ENCODE measurements around the gene PMM2. TPM values are rescaled to one million over a fixed set of nuclear protein-coding genes. Genes with fewer than 3 reads are reported as not detected.

Gene PMM2
- total RNA-seq, 1 donor from 2014 or later: 47.6 TPM

DNA sequence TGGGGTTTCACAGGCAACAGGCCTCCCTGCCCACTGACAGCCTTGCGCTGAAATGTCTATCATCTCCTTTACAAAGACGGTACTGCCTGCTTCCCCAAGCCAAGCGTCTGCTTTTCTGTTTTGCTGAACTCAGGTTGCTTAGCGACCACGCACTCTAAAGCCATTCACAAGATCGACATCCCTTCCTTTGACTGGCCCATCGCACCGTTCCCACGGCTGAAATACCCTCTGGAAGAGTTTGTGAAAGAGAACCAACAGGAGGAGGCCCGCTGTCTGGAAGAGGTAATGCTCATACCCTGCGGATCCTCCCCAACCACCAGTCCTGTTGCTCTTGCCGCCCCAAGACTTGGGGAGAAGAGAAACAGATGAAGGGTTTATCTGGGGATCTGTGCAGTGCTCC lies 28.9 kb upstream of the PMM2 start:
- Mint-ChIP-seq H3K27me3 (ENCODE audit: low read depth) (no peaks in the 10 kb centered on the region), H3K27ac (ENCODE audit: unreplicated experiment) (no peak overlapping the region), H3K9me3 (ENCODE audit: low read depth) (no peaks in the 10 kb centered on the region), H3K4me1 (ENCODE audit: low read depth) (no peaks in the 10 kb centered on the region), H3K36me3 (ENCODE audit: low read depth) (no peaks in the 10 kb centered on the region), H3K4me3 (ENCODE audit: unreplicated experiment) (no peak overlapping the region)
- TF ChIP-seq, protein P1, sequence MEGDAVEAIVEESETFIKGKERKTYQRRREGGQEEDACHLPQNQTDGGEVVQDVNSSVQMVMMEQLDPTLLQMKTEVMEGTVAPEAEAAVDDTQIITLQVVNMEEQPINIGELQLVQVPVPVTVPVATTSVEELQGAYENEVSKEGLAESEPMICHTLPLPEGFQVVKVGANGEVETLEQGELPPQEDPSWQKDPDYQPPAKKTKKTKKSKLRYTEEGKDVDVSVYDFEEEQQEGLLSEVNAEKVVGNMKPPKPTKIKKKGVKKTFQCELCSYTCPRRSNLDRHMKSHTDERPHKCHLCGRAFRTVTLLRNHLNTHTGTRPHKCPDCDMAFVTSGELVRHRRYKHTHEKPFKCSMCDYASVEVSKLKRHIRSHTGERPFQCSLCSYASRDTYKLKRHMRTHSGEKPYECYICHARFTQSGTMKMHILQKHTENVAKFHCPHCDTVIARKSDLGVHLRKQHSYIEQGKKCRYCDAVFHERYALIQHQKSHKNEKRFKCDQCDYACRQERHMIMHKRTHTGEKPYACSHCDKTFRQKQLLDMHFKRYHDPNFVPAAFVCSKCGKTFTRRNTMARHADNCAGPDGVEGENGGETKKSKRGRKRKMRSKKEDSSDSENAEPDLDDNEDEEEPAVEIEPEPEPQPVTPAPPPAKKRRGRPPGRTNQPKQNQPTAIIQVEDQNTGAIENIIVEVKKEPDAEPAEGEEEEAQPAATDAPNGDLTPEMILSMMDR (IDR thresholded peaks at IDR 0.05): no peak
- DNase-seq (ENCODE audit: low spot score): peak; percentile 61

DNA sequence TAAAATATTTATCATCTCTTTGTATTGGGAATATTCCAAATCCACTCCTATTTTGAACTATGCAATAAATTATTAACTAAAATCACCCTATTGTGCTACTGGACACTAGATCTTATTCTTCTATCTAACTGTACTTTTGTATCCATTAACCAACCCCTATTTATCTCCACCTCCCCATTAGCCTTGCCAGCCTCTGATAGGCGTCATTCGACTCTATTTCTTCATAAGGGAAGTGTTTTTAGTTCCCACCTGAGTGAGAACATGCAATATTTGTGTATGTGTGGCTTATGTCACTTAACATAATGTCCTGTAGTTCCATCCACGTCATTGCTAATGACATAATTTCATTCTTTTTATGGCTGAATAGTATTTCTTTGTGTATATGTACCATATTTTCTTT lies 24.1 kb upstream of the PMM2 start:
- DNase-seq (ENCODE audit: low spot score): no peak
- no peaks in the 10 kb centered on the region for H3K27me3 Mint-ChIP-seq (ENCODE audit: low read depth)
- H3K27ac Mint-ChIP-seq (ENCODE audit: unreplicated experiment): no peak overlapping the region
- H3K4me3 Mint-ChIP-seq (ENCODE audit: unreplicated experiment): no peak overlapping the region
- no peaks in the 10 kb centered on the region for H3K9me3 Mint-ChIP-seq (ENCODE audit: low read depth)
- TF ChIP-seq, protein P1 (IDR thresholded peaks at IDR 0.05): no peak
- H3K36me3 Mint-ChIP-seq (ENCODE audit: low read depth): no peaks in the 10 kb centered on the region
- H3K4me1 Mint-ChIP-seq (ENCODE audit: low read depth): no peaks in the 10 kb centered on the region

DNA sequence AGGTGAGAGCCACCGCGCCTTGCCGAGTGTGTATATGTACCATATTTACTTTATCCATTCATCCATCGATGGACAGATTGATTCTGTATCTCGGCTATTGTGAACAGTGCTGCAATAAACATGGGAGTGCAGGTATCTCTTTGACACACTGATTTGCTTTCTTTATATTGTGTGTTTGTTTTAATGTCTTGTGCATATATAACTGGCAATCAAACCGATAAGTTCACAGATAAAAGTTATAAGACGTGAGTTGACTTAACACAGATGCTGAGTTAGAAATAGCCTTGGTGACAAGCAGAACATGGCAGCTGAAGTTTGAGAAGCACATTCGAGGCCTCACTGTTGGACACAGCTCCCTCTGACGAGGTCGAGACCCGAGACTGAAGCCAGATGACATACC lies 23.4 kb upstream of the PMM2 start:
- Mint-ChIP-seq H3K27me3 (ENCODE audit: low read depth) (no peaks in the 10 kb centered on the region), H3K4me1 (ENCODE audit: low read depth) (no peaks in the 10 kb centered on the region), H3K36me3 (ENCODE audit: low read depth) (no peaks in the 10 kb centered on the region), H3K9me3 (ENCODE audit: low read depth) (no peaks in the 10 kb centered on the region), H3K27ac (ENCODE audit: unreplicated experiment) (no peak overlapping the region), H3K4me3 (ENCODE audit: unreplicated experiment) (no peak overlapping the region)
- DNase-seq (ENCODE audit: low spot score): no peak
- TF ChIP-seq, protein P1 (IDR thresholded peaks at IDR 0.05): no peak

DNA sequence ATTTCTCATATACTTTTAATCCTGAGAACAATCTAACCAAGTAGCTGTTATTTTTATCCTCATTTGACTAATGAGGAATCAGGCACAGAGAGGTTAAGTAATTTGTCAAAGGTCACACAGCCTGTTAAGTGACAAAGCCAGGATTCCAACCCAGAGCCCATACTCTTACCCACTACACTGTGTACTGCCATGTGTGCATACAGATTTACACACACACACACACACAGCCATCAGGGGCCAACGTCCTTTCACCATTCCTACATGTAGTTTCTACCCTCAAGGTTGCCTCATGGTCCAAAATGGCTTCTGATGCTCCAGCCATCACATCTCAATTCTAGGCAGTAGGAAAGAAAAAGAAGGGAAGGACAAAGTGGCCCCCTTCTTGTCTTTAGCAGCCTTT lies 22.3 kb upstream of the PMM2 start:
- no peak overlapping the region for H3K27ac Mint-ChIP-seq (ENCODE audit: unreplicated experiment)
- H3K27me3 Mint-ChIP-seq (ENCODE audit: low read depth): no peaks in the 10 kb centered on the region

DNA sequence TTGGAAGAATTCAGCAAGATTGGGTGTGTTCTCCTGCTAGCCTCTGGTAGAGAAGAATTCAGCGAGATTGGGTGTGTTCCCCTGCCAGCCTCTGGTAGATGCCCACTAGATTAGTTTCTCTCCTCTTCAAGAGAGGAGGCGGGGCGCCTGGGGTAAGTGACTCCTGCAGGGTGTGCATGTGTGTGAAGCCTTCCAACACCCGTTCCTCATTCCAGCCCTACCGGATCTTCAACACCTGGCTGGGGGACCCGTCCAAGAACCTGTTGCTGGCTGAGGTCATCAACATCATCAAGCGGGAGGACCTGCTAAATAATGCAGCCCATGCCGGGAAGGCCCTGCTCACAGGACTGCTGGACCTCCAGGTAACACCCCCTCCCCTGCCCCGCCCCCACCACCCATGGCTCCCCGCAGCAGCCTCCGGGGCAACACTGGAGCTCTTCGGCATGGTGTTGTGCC lies 21.5 kb upstream of the PMM2 start:
- TF ChIP-seq, protein P1 (IDR thresholded peaks at IDR 0.05): no peak
- Mint-ChIP-seq H3K9me3 (ENCODE audit: low read depth) (no peaks in the 10 kb centered on the region), H3K27me3 (ENCODE audit: low read depth) (no peaks in the 10 kb centered on the region), H3K36me3 (ENCODE audit: low read depth) (no peaks in the 10 kb centered on the region), H3K4me3 (ENCODE audit: unreplicated experiment) (no peak overlapping the region), H3K4me1 (ENCODE audit: low read depth) (no peaks in the 10 kb centered on the region), H3K27ac (ENCODE audit: unreplicated experiment) (no peak overlapping the region)
- no peak for DNase-seq (ENCODE audit: low spot score)

More for the DNA sequence above, 22.3 kb upstream of the PMM2 start:
- TF ChIP-seq, protein P1 (IDR thresholded peaks at IDR 0.05): no peak
- H3K4me1 Mint-ChIP-seq (ENCODE audit: low read depth): no peaks in the 10 kb centered on the region
- no peaks in the 10 kb centered on the region for H3K36me3 Mint-ChIP-seq (ENCODE audit: low read depth)
- no peak overlapping the region for H3K4me3 Mint-ChIP-seq (ENCODE audit: unreplicated experiment)
- no peaks in the 10 kb centered on the region for H3K9me3 Mint-ChIP-seq (ENCODE audit: low read depth)
- no peak for DNase-seq (ENCODE audit: low spot score)

Measured in chondrocyte (in vitro differentiated cells).